Ascending aorta (tissue), 2 donors: ENCODE results near the gene CCDC174. TPM values are rescaled to one million over a fixed set of nuclear protein-coding genes. Genes with fewer than 3 reads are reported as not detected.

ENCODE experiments used
- DNase-seq, 2 donors: peaks; one replicate each; pipeline ENCODE4 v3.0.0-alpha.2; 2019; ENCODE audit warnings: low spot score in 2 of 2
- H3K27ac ChIP-seq, 2 donors: fragments of 200-600 bp; sonication (generic); one replicate each; pipeline ENCODE4 v1.5.1; 2016 to 2017; ENCODE audit warnings: mild to moderate bottlenecking in 1 of 2
- H3K27me3 ChIP-seq: fragments of 200-600 bp; sonication (generic); one replicate; pipeline ENCODE4 v1.5.1; 2017
- H3K36me3 ChIP-seq, 2 donors: fragments of 200-600 bp; sonication (generic); one replicate each; pipeline ENCODE4 v1.5.1; 2016
- H3K4me1 ChIP-seq, 2 donors: fragments of 200-600 bp; sonication (generic); one replicate each; pipeline ENCODE4 v1.5.1; 2016 to 2017; ENCODE audit warnings: mild to moderate bottlenecking in 1 of 2
- H3K4me3 ChIP-seq, 2 donors: fragments of 200-600 bp; sonication (generic); one replicate each; pipeline ENCODE4 v1.5.1; 2016 to 2017; ENCODE audit warnings: mild to moderate bottlenecking in 1 of 2
- H3K9me3 ChIP-seq, 2 donors: fragments of 200-600 bp; sonication (generic); one replicate each; pipeline ENCODE4 v1.5.1; 2016
- CTCF ChIP-seq, 3 experiments: fragments of 200-600 bp in 2 of 3; fragments of 450-650 bp in 1 of 3; sonication (generic) in 2 of 3; IDR thresholded peaks; one replicate each; pipeline ENCODE4 v1.5.1; 2016 to 2019; ENCODE audit warnings: antibody characterized with exemption in 3 of 3, mild to moderate bottlenecking in 1 of 3, moderate library complexity in 1 of 3
- intact Hi-C: fragments of 100-400 bp; cut with DNase I; formaldehyde crosslinking; loops from one replicate; pipeline ENCODE4 v1.15.1; 2023
- total RNA-seq: library from RNA; depleted of rRNA; stranded (reverse); fragments of >200 nt; gene quantifications from one replicate; pipeline ENCODE4 v1.1.0, GENCODE V29; 2016

Gene CCDC174
- total RNA-seq, 1 donor from 2014 or later: 5.5 TPM

- intact Hi-C loops: no loop called here
- no peak for DNase-seq
- H3K4me3 ChIP-seq: no peak overlapping the region
- H3K36me3 ChIP-seq: no peaks in the 10 kb centered on the region
- H3K27ac ChIP-seq: no peak overlapping the region
- H3K9me3 ChIP-seq: no peaks in the 10 kb centered on the region
- H3K4me1 ChIP-seq: no peaks in the 10 kb centered on the region
- H3K27me3 ChIP-seq: no peaks in the 10 kb centered on the region
- TF ChIP-seq CTCF (IDR thresholded peaks at IDR 0.05): no peak
These were observed 30.5 kb upstream of the CCDC174 start for GRCh38 chr3:14621093-14621492.

GRCh38 chr3:14622368-14622767, 29.2 kb upstream of the CCDC174 start:
- Histone ChIP-seq H3K4me1 (no peaks in the 10 kb centered on the region), H3K4me3 (no peak overlapping the region), H3K27me3 (no peaks in the 10 kb centered on the region), H3K36me3 (no peaks in the 10 kb centered on the region), H3K9me3 (no peaks in the 10 kb centered on the region), H3K27ac (no peak overlapping the region)
- intact Hi-C loops: no loop called here
- DNase-seq: no peak
- TF ChIP-seq CTCF (IDR thresholded peaks at IDR 0.05): no peak

- no peaks in the 10 kb centered on the region for H3K4me1 ChIP-seq
- TF ChIP-seq CTCF (IDR thresholded peaks at IDR 0.05): no peak
- no peaks in the 10 kb centered on the region for H3K9me3 ChIP-seq
- no peak for DNase-seq
- no peaks in the 10 kb centered on the region for H3K36me3 ChIP-seq
- no peak overlapping the region for H3K4me3 ChIP-seq
- H3K27ac ChIP-seq: no peak overlapping the region
- H3K27me3 ChIP-seq: no peaks in the 10 kb centered on the region
- intact Hi-C loops: no loop called here
These were observed 28.0 kb upstream of the CCDC174 start for GRCh38 chr3:14623569-14624051.

GRCh38 chr3:14624498-14624897, 27.1 kb upstream of the CCDC174 start:
- intact Hi-C loops: no loop called here
- no peak for TF ChIP-seq CTCF (IDR thresholded peaks at IDR 0.05)
- no peaks in the 10 kb centered on the region for H3K4me1 ChIP-seq
- DNase-seq: no peak
- H3K27me3 ChIP-seq: no peaks in the 10 kb centered on the region
- no peaks in the 10 kb centered on the region for H3K9me3 ChIP-seq
- H3K4me3 ChIP-seq: no peak overlapping the region
- no peak overlapping the region for H3K27ac ChIP-seq
- no peaks in the 10 kb centered on the region for H3K36me3 ChIP-seq

- no peak overlapping the region for H3K27ac ChIP-seq
- intact Hi-C loops: no loop called here
- no peaks in the 10 kb centered on the region for H3K36me3 ChIP-seq
- H3K27me3 ChIP-seq: no peaks in the 10 kb centered on the region
- H3K4me3 ChIP-seq: no peak overlapping the region
- H3K9me3 ChIP-seq: no peaks in the 10 kb centered on the region
- H3K4me1 ChIP-seq: no peaks in the 10 kb centered on the region
- no peak for TF ChIP-seq CTCF (IDR thresholded peaks at IDR 0.05)
- DNase-seq: no peak
These were observed 26.1 kb upstream of the CCDC174 start for GRCh38 chr3:14625443-14625842.

- no peak for TF ChIP-seq CTCF (IDR thresholded peaks at IDR 0.05)
- Histone ChIP-seq H3K27ac (no peak overlapping the region), H3K4me3 (no peak overlapping the region), H3K27me3 (no peaks in the 10 kb centered on the region), H3K9me3 (no peaks in the 10 kb centered on the region), H3K36me3 (no peaks in the 10 kb centered on the region), H3K4me1 (no peaks in the 10 kb centered on the region)
- DNase-seq: no peak
- intact Hi-C loops: no loop called here
These were observed 23.7 kb upstream of the CCDC174 start for GRCh38 chr3:14627815-14628214.
